Measurements from ENCODE around the gene KRTAP10-9. TPM values are rescaled to one million over a fixed set of nuclear protein-coding genes. Genes with fewer than 3 reads are reported as not detected.

The KRTAP10-9 gene
- total and polyA plus RNA-seq, 2 of the 8 experiments (the other 6 are each of a cell fraction or from before 2014, with no cell fraction given): not detected

GRCh38 chr21:44602463-44602850 is 24.4 kb upstream of the KRTAP10-9 start (continued):
- TF ChIP-seq NANOG (IDR thresholded peaks at IDR 0.05; ENCODE audit: insufficient read depth, low read depth, low read length, poor library complexity, severe bottlenecking) (no peak), RNF2 (IDR thresholded peaks at IDR 0.05; ENCODE audit: borderline replicate concordance, low read depth, low read length, missing control alignments, poor library complexity, severe bottlenecking) (no peak)

All from H1 (cell line).